Loucy (cell line): ENCODE results near the gene COL2A1.

Source experiments
- EZH2phosphoT487 ChIP-seq: fragments of 200-600 bp; IDR thresholded peaks from 2 replicates; pipeline ENCODE4 v1.6.1; 2018; ENCODE audit warnings: antibody characterized with exemption, mild to moderate bottlenecking, moderate library complexity, borderline replicate concordance
- TF ChIP-seq, protein P1 (sequence below): fragments of 200-600 bp; sonication (generic); conservative IDR thresholded peaks from 2 replicates; pipeline ENCODE4 v1.5.1; 2014; ENCODE audit warnings: mild to moderate bottlenecking, antibody characterized with exemption, low read length

DNA sequence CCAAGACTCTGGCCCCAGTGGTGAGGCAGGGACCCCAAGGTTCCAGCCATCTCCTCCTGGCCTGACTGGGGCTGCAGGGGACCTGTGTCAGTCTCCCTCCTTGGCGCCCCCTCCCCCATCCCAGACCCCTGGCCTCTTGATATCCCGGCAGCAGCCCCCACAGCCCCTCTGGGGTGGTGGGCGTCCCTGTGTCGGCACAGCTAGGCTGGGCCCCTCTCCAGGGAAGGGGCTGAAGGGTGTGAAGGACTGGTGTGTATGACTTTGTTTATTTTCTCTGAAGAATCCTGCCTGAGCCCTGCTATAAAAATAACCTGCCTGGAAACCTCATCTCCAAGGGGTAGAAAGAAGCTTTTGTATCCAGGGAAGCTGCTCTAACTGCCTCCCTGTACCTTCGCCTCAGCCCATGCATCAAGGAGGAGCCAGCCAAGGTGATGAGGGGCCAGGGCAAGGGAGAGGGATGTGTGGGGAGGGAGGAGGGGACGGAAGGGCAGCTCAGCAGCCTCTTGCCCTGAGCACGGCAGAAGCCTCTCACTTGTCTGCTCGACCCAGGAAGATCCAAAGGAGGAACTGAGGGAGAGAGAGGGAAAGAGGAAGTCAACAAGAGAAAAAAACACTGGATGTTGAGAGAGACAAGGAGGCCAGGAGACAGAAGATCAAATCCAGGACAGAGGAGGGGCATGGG is 25.4 kb upstream of the COL2A1 start:
- TF ChIP-seq, protein P1, sequence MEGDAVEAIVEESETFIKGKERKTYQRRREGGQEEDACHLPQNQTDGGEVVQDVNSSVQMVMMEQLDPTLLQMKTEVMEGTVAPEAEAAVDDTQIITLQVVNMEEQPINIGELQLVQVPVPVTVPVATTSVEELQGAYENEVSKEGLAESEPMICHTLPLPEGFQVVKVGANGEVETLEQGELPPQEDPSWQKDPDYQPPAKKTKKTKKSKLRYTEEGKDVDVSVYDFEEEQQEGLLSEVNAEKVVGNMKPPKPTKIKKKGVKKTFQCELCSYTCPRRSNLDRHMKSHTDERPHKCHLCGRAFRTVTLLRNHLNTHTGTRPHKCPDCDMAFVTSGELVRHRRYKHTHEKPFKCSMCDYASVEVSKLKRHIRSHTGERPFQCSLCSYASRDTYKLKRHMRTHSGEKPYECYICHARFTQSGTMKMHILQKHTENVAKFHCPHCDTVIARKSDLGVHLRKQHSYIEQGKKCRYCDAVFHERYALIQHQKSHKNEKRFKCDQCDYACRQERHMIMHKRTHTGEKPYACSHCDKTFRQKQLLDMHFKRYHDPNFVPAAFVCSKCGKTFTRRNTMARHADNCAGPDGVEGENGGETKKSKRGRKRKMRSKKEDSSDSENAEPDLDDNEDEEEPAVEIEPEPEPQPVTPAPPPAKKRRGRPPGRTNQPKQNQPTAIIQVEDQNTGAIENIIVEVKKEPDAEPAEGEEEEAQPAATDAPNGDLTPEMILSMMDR: no peak
- no peak for TF ChIP-seq EZH2phosphoT487
